NT2/D1 (cell line): ENCODE measurements around the gene JUN.

Experiments
- SUZ12 ChIP-seq: IDR thresholded peaks from 2 replicates; pipeline ENCODE4 v1.6.1; 2011; ENCODE audit not compliant: insufficient read length, insufficient read depth; ENCODE audit errors: extremely low read depth
- YY1 ChIP-seq: IDR thresholded peaks from 2 replicates; pipeline ENCODE4 v1.6.1; 2011; ENCODE audit not compliant: insufficient read length, insufficient read depth
- ZNF274 ChIP-seq: IDR thresholded peaks from 2 replicates; pipeline ENCODE4 v1.6.1; 2011; ENCODE audit warnings: mild to moderate bottlenecking, low read depth, low read length

GRCh38 chr1:58769809-58770320, 14.0 kb downstream of the JUN start:
- TF ChIP-seq SUZ12 (no peak), YY1 (no peak), ZNF274 (no peak)
